ENCODE measurements around the gene TMPRSS4.

TMPRSS4 gene

GRCh38 chr11:118080296-118080695 is 3.4 kb downstream of the TMPRSS4 start:
- no peak for DNase-seq

GRCh38 chr11:118081241-118081958 is 4.5 kb downstream of the TMPRSS4 start:
- DNase-seq, result no peak

- DNase-seq, result no peak
These were observed 6.1 kb downstream of the TMPRSS4 start for GRCh38 chr11:118082880-118083552.

GRCh38 chr11:118084247-118084646 is 7.4 kb downstream of the TMPRSS4 start:
- peak; percentile 67 for DNase-seq

- no peak for DNase-seq
These were observed 7.8 kb downstream of the TMPRSS4 start for GRCh38 chr11:118084656-118085055.

- DNase-seq, result peak; percentile 51
These were observed 10.3 kb downstream of the TMPRSS4 start, which contains the start of gene SMIM35 for GRCh38 chr11:118086913-118087768. SMIM35 (minus strand) TSS chr11:118086963; CDS start chr11:118086757, 206 bp downstream.

- no peak for DNase-seq
These were observed 11.1 kb downstream of the TMPRSS4 start for GRCh38 chr11:118087931-118088330.

- peak; percentile 32 for DNase-seq
These were observed 11.7 kb downstream of the TMPRSS4 start for GRCh38 chr11:118088531-118088930.

GRCh38 chr11:118090545-118091162 is 13.8 kb downstream of the TMPRSS4 start:
- no peak for DNase-seq

- DNase-seq, result no peak
These were observed 14.8 kb downstream of the TMPRSS4 start for GRCh38 chr11:118091690-118092089.

GRCh38 chr11:118092907-118093571 is 16.2 kb downstream of the TMPRSS4 start:
- no peak for DNase-seq

GRCh38 chr11:118095493-118095892 is 18.6 kb downstream of the TMPRSS4 start:
- no peak for DNase-seq

- DNase-seq, result no peak
These were observed 19.1 kb downstream of the TMPRSS4 start for GRCh38 chr11:118095967-118096367.

- no peak for DNase-seq
These were observed 22.3 kb downstream of the TMPRSS4 start for GRCh38 chr11:118098996-118099837.

- DNase-seq, result no peak
These were observed 23.1 kb downstream of the TMPRSS4 start for GRCh38 chr11:118099838-118100556.

GRCh38 chr11:118100691-118101232 is 23.9 kb downstream of the TMPRSS4 start:
- DNase-seq, result no peak

GRCh38 chr11:118102721-118103261 is 25.9 kb downstream of the TMPRSS4 start:
- no peak for DNase-seq

GRCh38 chr11:118104491-118104890 is 27.6 kb downstream of the TMPRSS4 start:
- DNase-seq, result no peak

GRCh38 chr11:118105657-118106305 is 28.9 kb downstream of the TMPRSS4 start:
- DNase-seq, result no peak

All from RPMI8226 (cell line).